Testis (tissue), 2 donors: ENCODE measurements around the gene SPATA2L.

Experiments
- CTCF ChIP-seq, 3 experiments: fragments of 450-650 bp in 2 of 3; fragments of 200-600 bp in 1 of 3; sonication (generic) in 1 of 3; IDR thresholded peaks; one replicate each; pipeline ENCODE4 v1.5.1; 2016 to 2019; ENCODE audit warnings: antibody characterized with exemption in 3 of 3, mild to moderate bottlenecking in 2 of 3, moderate library complexity in 1 of 3
- POLR2A ChIP-seq: fragments of 450-650 bp; IDR thresholded peaks from one replicate; pipeline ENCODE4 v1.6.1; 2017; ENCODE audit warnings: antibody characterized with exemption, mild to moderate bottlenecking, moderate library complexity

- TF ChIP-seq POLR2A = no peak
- TF ChIP-seq CTCF (IDR thresholded peaks at IDR 0.05) = no peak
These were observed 43.2 kb downstream of the SPATA2L start for GRCh38 chr16:89658221-89658879.
